Keratinocyte (primary cell): ENCODE measurements around the gene PKD1.
"Not testable (repeated sequence)": the region's sequence is repeated elsewhere in the genome, so short reads cannot be mapped to it uniquely, and the experiment has no call there.

Source experiments
- EZH2 ChIP-seq: IDR thresholded peaks from one replicate; pipeline ENCODE4 v1.6.1; 2012; ENCODE audit warnings: inconsistent platforms, mild to moderate bottlenecking, low read length, moderate library complexity
- TF ChIP-seq, protein P1 (sequence below), 3 experiments: IDR thresholded peaks in 1 of 3; conservative IDR thresholded peaks in 1 of 3; optimal IDR thresholded peaks in 1 of 3; 2 replicates in 2 of 3; 3 replicates in 1 of 3; pipeline versions ENCODE3 to v1.5.1; 2011; ENCODE audit warnings: low read length in 3 of 3, mild to moderate bottlenecking in 3 of 3, moderate library complexity in 2 of 3, control low read depth in 1 of 3, inconsistent platforms in 1 of 3; ENCODE audit not compliant: insufficient read depth in 2 of 3; ENCODE audit errors: extremely low read depth in 1 of 3

DNA sequence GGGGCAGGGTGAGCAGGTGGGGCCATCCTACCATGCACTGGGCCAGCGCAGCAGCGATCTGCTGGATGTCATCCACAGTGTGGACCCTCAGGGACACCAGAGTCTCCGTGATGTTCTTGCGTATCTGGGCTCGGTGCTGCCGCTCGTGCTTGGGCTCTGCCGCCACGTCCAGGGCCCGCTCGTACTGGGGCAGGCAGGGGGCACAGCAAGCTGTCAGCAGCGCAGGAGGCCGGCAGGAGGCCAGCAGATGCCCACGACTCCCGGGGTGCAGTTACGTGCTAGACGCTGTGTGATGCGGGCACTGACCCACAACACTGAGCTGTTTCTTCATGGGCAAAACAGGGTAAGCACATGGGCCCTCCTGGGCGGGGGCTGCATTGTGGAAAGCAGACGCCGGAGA, 30.4 kb downstream of the PKD1 start:
- TF ChIP-seq, protein P1, sequence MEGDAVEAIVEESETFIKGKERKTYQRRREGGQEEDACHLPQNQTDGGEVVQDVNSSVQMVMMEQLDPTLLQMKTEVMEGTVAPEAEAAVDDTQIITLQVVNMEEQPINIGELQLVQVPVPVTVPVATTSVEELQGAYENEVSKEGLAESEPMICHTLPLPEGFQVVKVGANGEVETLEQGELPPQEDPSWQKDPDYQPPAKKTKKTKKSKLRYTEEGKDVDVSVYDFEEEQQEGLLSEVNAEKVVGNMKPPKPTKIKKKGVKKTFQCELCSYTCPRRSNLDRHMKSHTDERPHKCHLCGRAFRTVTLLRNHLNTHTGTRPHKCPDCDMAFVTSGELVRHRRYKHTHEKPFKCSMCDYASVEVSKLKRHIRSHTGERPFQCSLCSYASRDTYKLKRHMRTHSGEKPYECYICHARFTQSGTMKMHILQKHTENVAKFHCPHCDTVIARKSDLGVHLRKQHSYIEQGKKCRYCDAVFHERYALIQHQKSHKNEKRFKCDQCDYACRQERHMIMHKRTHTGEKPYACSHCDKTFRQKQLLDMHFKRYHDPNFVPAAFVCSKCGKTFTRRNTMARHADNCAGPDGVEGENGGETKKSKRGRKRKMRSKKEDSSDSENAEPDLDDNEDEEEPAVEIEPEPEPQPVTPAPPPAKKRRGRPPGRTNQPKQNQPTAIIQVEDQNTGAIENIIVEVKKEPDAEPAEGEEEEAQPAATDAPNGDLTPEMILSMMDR (optimal IDR thresholded peaks at IDR 0.05 in 1 of 3, IDR thresholded peaks at IDR 0.05 in 1 of 3, conservative IDR thresholded peaks at IDR 0.05 in 1 of 3; ENCODE audit: extremely low read depth in 1 of 3, insufficient read depth in 2 of 3, low read length in 3 of 3): not testable (repeated sequence)
- not testable (repeated sequence) for TF ChIP-seq EZH2
